IMR-90 (cell line): ENCODE measurements around the gene B3GAT2. TPM values are rescaled to one million over a fixed set of nuclear protein-coding genes. Genes with fewer than 3 reads are reported as not detected.

Source experiments
- ATAC-seq: fragments of 200-7000 bp; cut with Tn5 transposase; 2 replicates; pipeline ENCODE4 v1.9.1; 2020; ENCODE audit warnings: low read depth, mild to moderate bottlenecking, moderate library complexity
- BruUV-seq: library from RNA; stranded (reverse); fragments of 400-500 nt; replicated peaks from 2 replicates; lab custom pipeline; 2021; lab: Mats Ljungman, UMichigan
- CTCF ChIA-PET: fragments of 300-600 bp; formaldehyde crosslinking; extraction: SDS; loops from one replicate; lab custom pipeline; 2021; ENCODE audit warnings: antibody characterized with exemption; lab: Yijun Ruan, JAX
- POLR2A ChIA-PET: fragments of 300-600 bp; sonication (Branson Sonifier 250); formaldehyde crosslinking; loops from one replicate; lab custom pipeline; 2022; ENCODE audit warnings: antibody characterized with exemption; ENCODE audit not compliant: unreplicated experiment; lab: Charles Lee
- DNase-seq: peaks from one replicate; pipeline ENCODE4 v3.0.0; 2013
- H2AFZ ChIP-seq: replicated peaks from 2 replicates; pipeline ENCODE3; 2013; ENCODE audit warnings: low read length, mild to moderate bottlenecking; ENCODE audit not compliant: poor library complexity
- H2AK5ac ChIP-seq: 2 replicates; pipeline ENCODE4 v1.6.1; 2013; ENCODE audit warnings: low read depth, low read length, inconsistent platforms
- H2AK9ac ChIP-seq: replicated peaks from 2 replicates; pipeline ENCODE3; 2013; ENCODE audit warnings: mild to moderate bottlenecking, low read depth, low read length, moderate library complexity; ENCODE audit not compliant: poor library complexity
- H2BK120ac ChIP-seq: 2 replicates; pipeline ENCODE4 v1.6.1; 2013; ENCODE audit warnings: low read depth, low read length, inconsistent platforms
- H2BK15ac ChIP-seq: 3 replicates; pipeline ENCODE4 v1.6.1; 2013; ENCODE audit warnings: low read depth, low read length, inconsistent platforms
- H2BK20ac ChIP-seq: 2 replicates; pipeline ENCODE4 v1.6.1; 2013; ENCODE audit warnings: low read depth, mild to moderate bottlenecking, inconsistent platforms, low read length, moderate library complexity
- H2BK5ac ChIP-seq: 2 replicates; pipeline ENCODE4 v1.6.1; 2013; ENCODE audit warnings: mild to moderate bottlenecking, low read depth, low read length, inconsistent platforms; ENCODE audit not compliant: poor library complexity, severe bottlenecking
- H3K14ac ChIP-seq: replicated peaks from 2 replicates; pipeline ENCODE4 v1.6.1; 2013; ENCODE audit warnings: low read depth, low read length, inconsistent platforms
- H3K18ac ChIP-seq: 2 replicates; pipeline ENCODE4 v1.6.1; 2013; ENCODE audit warnings: low read depth, low read length, control low read depth
- H3K23ac ChIP-seq: 2 replicates; pipeline ENCODE4 v1.6.1; 2013; ENCODE audit warnings: low read depth, low read length, inconsistent platforms
- H3K27ac ChIP-seq: 2 replicates; pipeline ENCODE4 v1.5.1; 2013; ENCODE audit warnings: mild to moderate bottlenecking, control low read depth, low read length; ENCODE audit not compliant: insufficient read depth
- H3K27me3 ChIP-seq: 2 replicates; pipeline ENCODE4 v1.6.1; 2013; ENCODE audit warnings: low read length; ENCODE audit not compliant: control insufficient read depth, insufficient read depth
- H3K36me3 ChIP-seq: 2 replicates; pipeline ENCODE4 v1.6.1; 2013; ENCODE audit warnings: low read length, mixed read lengths; ENCODE audit not compliant: control insufficient read depth, insufficient read depth
- H3K4ac ChIP-seq: 2 replicates; pipeline ENCODE4 v1.6.1; 2013; ENCODE audit warnings: low read depth, low read length, inconsistent platforms
- H3K4me1 ChIP-seq: 2 replicates; pipeline ENCODE4 v1.6.1; 2013; ENCODE audit warnings: low read length, mixed read lengths; ENCODE audit not compliant: control insufficient read depth, insufficient read depth
- H3K4me2 ChIP-seq: 2 replicates; pipeline ENCODE4 v1.6.1; 2013; ENCODE audit warnings: low read depth, mild to moderate bottlenecking, control low read depth, low read length, moderate library complexity
- H3K4me3 ChIP-seq: 2 replicates; pipeline ENCODE4 v1.5.1; 2013; ENCODE audit warnings: low read depth, mild to moderate bottlenecking, control low read depth, low read length, moderate library complexity; ENCODE audit not compliant: insufficient read depth
- H3K56ac ChIP-seq: 2 replicates; pipeline ENCODE4 v1.6.1; 2013; ENCODE audit warnings: low read length, inconsistent platforms; ENCODE audit not compliant: insufficient read depth; ENCODE audit errors: extremely low read depth
- H3K79me1 ChIP-seq, 2 experiments: 2 replicates each; pipeline ENCODE4 v1.6.1; 2013; ENCODE audit warnings: low read length in 2 of 2, inconsistent platforms in 1 of 2, low read depth in 1 of 2
- H3K9ac ChIP-seq: 2 replicates; pipeline ENCODE4 v1.6.1; 2013; ENCODE audit warnings: low read depth, low read length, control low read depth
- H3K9me1 ChIP-seq: 2 replicates; pipeline ENCODE4 v1.6.1; 2013; ENCODE audit warnings: low read length, inconsistent platforms; ENCODE audit not compliant: insufficient read depth
- H3K9me3 ChIP-seq: 2 replicates; pipeline ENCODE4 v1.6.1; 2013; ENCODE audit warnings: low read length; ENCODE audit not compliant: control insufficient read depth, insufficient read depth
- H4K20me1 ChIP-seq: 2 replicates; pipeline ENCODE4 v1.6.1; 2013; ENCODE audit warnings: low read length, inconsistent platforms; ENCODE audit not compliant: insufficient read depth
- H4K5ac ChIP-seq: 2 replicates; pipeline ENCODE4 v1.6.1; 2013; ENCODE audit warnings: mild to moderate bottlenecking, low read depth, low read length, control low read depth
- H4K8ac ChIP-seq, 2 experiments: 2 replicates each; pipeline ENCODE4 v1.6.1; 2013; ENCODE audit warnings: low read depth in 2 of 2, low read length in 2 of 2, control low read depth in 1 of 2, inconsistent platforms in 1 of 2
- H4K91ac ChIP-seq: 2 replicates; pipeline ENCODE4 v1.6.1; 2013; ENCODE audit warnings: low read depth, low read length, inconsistent platforms; ENCODE audit not compliant: insufficient read depth
- BHLHE40 ChIP-seq: fragments of 150-350 bp; IDR thresholded peaks from 2 replicates; pipeline ENCODE4 v1.6.1; 2016; ENCODE audit warnings: mild to moderate bottlenecking, low read depth, low read length
- CEBPB ChIP-seq: IDR thresholded peaks from 2 replicates; pipeline ENCODE4 v1.6.1; 2012; ENCODE audit warnings: low read depth, low read length, improper control_type of control experiment
- CHD1 ChIP-seq: IDR thresholded peaks from 2 replicates; pipeline ENCODE4 v1.6.1; 2012; ENCODE audit warnings: low read depth, low read length, improper control_type of control experiment
- CTCF ChIP-seq: conservative IDR thresholded peaks from 2 replicates; pipeline ENCODE4 v1.5.1; 2012; ENCODE audit warnings: mild to moderate bottlenecking, low read depth, low read length, improper control_type of control experiment
- ELK1 ChIP-seq: fragments of 150-350 bp; IDR thresholded peaks from 2 replicates; pipeline ENCODE4 v1.6.1; 2016; ENCODE audit warnings: low read depth, mild to moderate bottlenecking, low read length, moderate library complexity, borderline replicate concordance
- FOS ChIP-seq: fragments of 150-350 bp; IDR thresholded peaks from 2 replicates; pipeline ENCODE4 v1.6.1; 2016; ENCODE audit warnings: low read depth, low read length
- MAFK ChIP-seq: IDR thresholded peaks from 2 replicates; pipeline ENCODE4 v1.6.1; 2012; ENCODE audit warnings: low read depth, low read length, improper control_type of control experiment
- MAZ ChIP-seq: IDR thresholded peaks from 2 replicates; pipeline ENCODE4 v1.6.1; 2012; ENCODE audit warnings: low read depth, mild to moderate bottlenecking, low read length, improper control_type of control experiment, moderate library complexity, borderline replicate concordance
- MXI1 ChIP-seq: IDR thresholded peaks from 2 replicates; pipeline ENCODE4 v1.6.1; 2012; ENCODE audit warnings: low read depth, mild to moderate bottlenecking, low read length, moderate library complexity, borderline replicate concordance
- NFE2L2 ChIP-seq: fragments of 150-350 bp; IDR thresholded peaks from 2 replicates; pipeline ENCODE4 v1.6.1; 2016; ENCODE audit warnings: low read depth, mild to moderate bottlenecking, low read length
- POLR2A ChIP-seq: IDR thresholded peaks from 2 replicates; pipeline ENCODE4 v1.6.1; 2012; ENCODE audit warnings: mild to moderate bottlenecking, low read depth, low read length
- RAD21 ChIP-seq: IDR thresholded peaks from 2 replicates; pipeline ENCODE4 v1.6.1; 2012; ENCODE audit warnings: low read length, improper control_type of control experiment
- RCOR1 ChIP-seq: IDR thresholded peaks from 2 replicates; pipeline ENCODE4 v1.6.1; 2012; ENCODE audit warnings: mild to moderate bottlenecking, low read length, improper control_type of control experiment; ENCODE audit not compliant: insufficient replicate concordance
- RFX5 ChIP-seq: IDR thresholded peaks from 2 replicates; pipeline ENCODE4 v1.8.0; 2012; ENCODE audit warnings: low read depth, mild to moderate bottlenecking, low read length, moderate library complexity
- SMC3 ChIP-seq: fragments of 150-350 bp; IDR thresholded peaks from 2 replicates; pipeline ENCODE4 v1.6.1; 2016; ENCODE audit warnings: low read depth, mild to moderate bottlenecking, antibody characterized with exemption, low read length, moderate library complexity
- USF2 ChIP-seq: fragments of 150-350 bp; IDR thresholded peaks from 2 replicates; pipeline ENCODE4 v1.6.1; 2017; ENCODE audit warnings: mild to moderate bottlenecking, antibody characterized with exemption, low read length, low read depth
- WGBS, 2 experiments: methylation state at CpG; one replicate each; pipeline versions ENCODE4 v1.1.5 to v1.1.7; 2013; ENCODE audit warnings: missing lambda C conversion rate in 2 of 2; ENCODE audit not compliant: insufficient read length in 1 of 2; ENCODE audit errors: extremely low coverage in 2 of 2; 5-methylcytosine and 5-hydroxymethylcytosine counted together
- dilution Hi-C: fragments of 300-500 bp; cut with HindIII; formaldehyde crosslinking; loops from one replicate; pipeline ENCODE4 v1.14.3; 2018; ENCODE audit warnings: low sequenced_read_pairs; ENCODE audit not compliant: unreplicated experiment
- in situ Hi-C: fragments of 300-500 bp; cut with MboI; formaldehyde crosslinking; loops from 3 replicates; pipeline ENCODE4 v1.14.3; 2019; ENCODE audit warnings: low sequenced_read_pairs, inconsistent platforms, mixed read lengths
- intact Hi-C: fragments of 100-400 bp; cut with micrococcal nuclease; formaldehyde crosslinking; loops from 2 replicates; pipeline ENCODE4 v1.10.0; 2022
- polyA plus RNA-seq, 3 experiments: library from polyadenylated mRNA; depleted of rRNA; stranded (reverse); fragments of >200 nt; gene quantifications; 2 replicates each; pipeline ENCODE4 v1.2.3, GENCODE V29; 2012; ENCODE audit warnings: low replicate concordance in 1 of 3
- total RNA-seq: library from RNA; depleted of rRNA; stranded (reverse); fragments of >200 nt; gene quantifications from 2 replicates; pipeline ENCODE4 v1.2.3, GENCODE V29; 2012

The B3GAT2 gene
- total and polyA plus RNA-seq, 2 of the 4 experiments (the other 2 are of a cell fraction): 0.02 TPM; not detected in 1

- no TSS peak for BruUV-seq
Observed at GRCh38 chr6:70874181-70874913, 82.5 kb downstream of the B3GAT2 start.

More at GRCh38 chr6:70874181-70874913, 82.5 kb downstream of the B3GAT2 start:
- H4K8ac ChIP-seq: no peak overlapping the region
- ChIA-PET CTCF (interaction anchor here (0.8 to 2.2 kb wide), 4 partner anchors 10 to 1027 kb away, joined by 3 to 7 read pairs (median 3); no protein-coding TSS in a partner anchor), POLR2A (no interaction called here)
- no peak overlapping the region for H2AK5ac ChIP-seq
- no peaks in the 10 kb centered on the region for H3K36me3 ChIP-seq
- H3K18ac ChIP-seq: no peak overlapping the region
- no peak overlapping the region for H3K56ac ChIP-seq
- H4K91ac ChIP-seq: no peak overlapping the region
- in situ Hi-C loops (no loop called here), intact Hi-C loops (no loop called here), dilution Hi-C loops (no loop called here)
- no peaks in the 10 kb centered on the region for H3K4me1 ChIP-seq
- ATAC-seq (no peak), DNase-seq (no peak)
- H4K5ac ChIP-seq: no peak overlapping the region
- no peak overlapping the region for H3K9ac ChIP-seq
- H3K9me1 ChIP-seq: no peaks in the 10 kb centered on the region
- no peak overlapping the region for H3K4me3 ChIP-seq
- H3K23ac ChIP-seq: no peak overlapping the region
- H2BK120ac ChIP-seq: no peak overlapping the region
- H2AK9ac ChIP-seq: no peak overlapping the region
- no peak overlapping the region for H3K14ac ChIP-seq
- no peak for TF ChIP-seq MXI1
- no peak for TF ChIP-seq MAFK
- no peak for TF ChIP-seq FOS
- TF ChIP-seq BHLHE40: no peak
- no peak for TF ChIP-seq RCOR1
- no peak for TF ChIP-seq CEBPB
- no peak for TF ChIP-seq RAD21
- TF ChIP-seq ELK1: no peak
- no peak for TF ChIP-seq CHD1
- no peak for TF ChIP-seq NFE2L2
- TF ChIP-seq SMC3: no peak
- no peak for TF ChIP-seq USF2
- TF ChIP-seq POLR2A: no peak
- no peak for TF ChIP-seq CTCF
- no peak for TF ChIP-seq RFX5
- TF ChIP-seq MAZ: no peak
- no peak overlapping the region for H3K4ac ChIP-seq
- 0 out of 2 replicates have a peak, but pooled peaks cover 1% of the 10 kb centered on the region for H3K9me3 ChIP-seq
- H2BK20ac ChIP-seq: no peak overlapping the region
- no peak overlapping the region for H3K4me2 ChIP-seq
- H3K27me3 ChIP-seq: peaks cover 2% of the 10 kb centered on the region
- H3K27ac ChIP-seq: no peak overlapping the region
- no peak overlapping the region for H2BK5ac ChIP-seq
- H2BK15ac ChIP-seq: no peak overlapping the region
- no peaks in the 10 kb centered on the region for H4K20me1 ChIP-seq
- whole genome bisulfite sequencing, 2 experiments: no CpG with 5 or more reads among the region's 3 CpGs
- no peaks in the 10 kb centered on the region for H3K79me1 ChIP-seq
- no peak overlapping the region for H2AFZ ChIP-seq
